HG02970 (cell line): ENCODE data around the gene INTS11.

Source experiments
- ATAC-seq: cut with Tn5 transposase; IDR thresholded peaks from one replicate; pipeline ENCODE4 v1.9.1; 2021; ENCODE audit warnings: mild to moderate bottlenecking, moderate library complexity, moderate number of reproducible peaks; ENCODE audit not compliant: unreplicated experiment, low FRiP score

Gene INTS11

GRCh38 chr1:1358433-1359271 is 34.2 kb upstream of the INTS11 start, which contains the start of gene MXRA8:
Gene MXRA8 (minus strand): TSS chr1:1358555. CDS start chr1:1358504, 51 bp downstream.
- ATAC-seq = no peak

DNA sequence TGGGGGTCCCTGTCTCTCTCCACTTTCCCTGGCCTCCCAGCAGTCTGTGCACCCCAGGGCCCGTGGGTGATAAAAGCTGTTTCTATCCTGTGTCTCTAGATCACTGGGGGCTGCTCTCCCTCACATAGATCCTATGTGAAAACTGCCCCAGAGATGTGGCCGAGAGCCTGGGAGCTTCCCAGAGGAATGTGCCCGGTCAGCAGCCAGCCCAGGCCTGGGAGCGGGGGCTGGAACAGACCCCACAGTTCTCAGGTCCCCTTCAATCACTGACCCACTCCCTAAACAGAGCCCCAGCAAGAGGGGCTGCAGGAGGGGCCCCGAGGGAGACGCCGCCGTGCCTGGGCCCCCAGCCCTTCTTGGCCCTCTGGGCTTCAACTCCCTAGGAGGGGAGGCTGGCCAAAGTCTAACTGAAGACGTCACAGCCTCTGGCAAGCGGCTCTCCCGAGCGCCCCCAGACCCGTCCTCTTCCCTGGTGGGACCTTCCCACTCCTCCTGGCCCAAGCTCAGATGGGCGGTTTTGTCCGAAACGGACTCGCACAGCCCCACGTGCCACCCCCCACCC is 33.5 kb upstream of the INTS11 start:
- no peak for ATAC-seq

GRCh38 chr1:1356796-1357401 is 32.4 kb upstream of the INTS11 start:
- ATAC-seq = no peak

- ATAC-seq = no peak
Observed at GRCh38 chr1:1356166-1356795, 31.8 kb upstream of the INTS11 start.

- ATAC-seq = no peak
Observed at GRCh38 chr1:1355416-1355815, 31.0 kb upstream of the INTS11 start.

DNA sequence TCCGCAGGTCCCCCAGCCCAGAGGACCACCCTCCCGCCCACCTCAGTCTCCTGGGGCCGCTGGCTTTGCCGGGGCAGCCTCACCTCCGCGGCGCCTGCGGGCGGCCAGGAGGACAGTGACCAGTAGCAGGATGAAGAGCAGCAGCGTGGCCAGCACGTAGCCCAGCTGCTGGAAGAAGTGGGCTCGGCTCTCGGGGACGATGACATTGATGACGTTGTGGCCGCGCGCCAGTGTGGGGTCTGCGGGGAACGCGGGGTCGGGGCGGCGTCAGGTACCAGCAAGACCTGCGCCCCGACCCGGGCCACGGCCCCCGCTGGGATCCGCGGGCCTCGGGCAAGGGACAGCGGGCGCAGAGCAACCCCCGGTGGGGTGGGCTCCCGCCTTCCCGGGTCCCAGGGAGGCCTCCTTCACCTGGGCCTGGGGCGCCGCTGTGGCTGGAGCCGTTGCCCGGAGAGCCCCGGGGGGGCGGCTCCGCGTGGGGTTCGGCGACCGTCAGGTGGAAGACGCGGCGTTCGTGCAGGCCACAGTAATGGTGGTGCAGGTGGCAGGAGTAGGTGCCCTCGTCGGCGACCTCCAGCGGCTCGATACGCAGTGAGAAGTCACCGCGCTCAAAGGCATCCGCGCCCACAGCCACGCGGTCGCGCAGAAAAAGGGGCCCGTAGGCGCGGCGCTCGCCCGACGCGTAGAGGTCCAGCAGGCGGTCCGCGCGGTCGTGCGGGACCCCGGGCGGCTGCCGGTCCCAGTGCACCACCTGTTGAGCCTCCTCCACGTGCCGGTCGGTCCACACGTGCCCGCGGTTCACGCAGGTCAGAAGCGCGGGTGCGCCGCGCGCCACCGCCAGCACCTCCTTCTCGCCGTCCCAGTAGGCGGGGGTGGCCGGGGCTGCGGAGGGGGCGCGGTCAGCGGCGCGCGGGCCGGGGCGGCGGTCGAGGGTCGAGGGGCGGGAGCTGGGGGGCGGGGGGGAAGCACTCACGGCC is 30.1 kb upstream of the INTS11 start:
- ATAC-seq = no peak

DNA sequence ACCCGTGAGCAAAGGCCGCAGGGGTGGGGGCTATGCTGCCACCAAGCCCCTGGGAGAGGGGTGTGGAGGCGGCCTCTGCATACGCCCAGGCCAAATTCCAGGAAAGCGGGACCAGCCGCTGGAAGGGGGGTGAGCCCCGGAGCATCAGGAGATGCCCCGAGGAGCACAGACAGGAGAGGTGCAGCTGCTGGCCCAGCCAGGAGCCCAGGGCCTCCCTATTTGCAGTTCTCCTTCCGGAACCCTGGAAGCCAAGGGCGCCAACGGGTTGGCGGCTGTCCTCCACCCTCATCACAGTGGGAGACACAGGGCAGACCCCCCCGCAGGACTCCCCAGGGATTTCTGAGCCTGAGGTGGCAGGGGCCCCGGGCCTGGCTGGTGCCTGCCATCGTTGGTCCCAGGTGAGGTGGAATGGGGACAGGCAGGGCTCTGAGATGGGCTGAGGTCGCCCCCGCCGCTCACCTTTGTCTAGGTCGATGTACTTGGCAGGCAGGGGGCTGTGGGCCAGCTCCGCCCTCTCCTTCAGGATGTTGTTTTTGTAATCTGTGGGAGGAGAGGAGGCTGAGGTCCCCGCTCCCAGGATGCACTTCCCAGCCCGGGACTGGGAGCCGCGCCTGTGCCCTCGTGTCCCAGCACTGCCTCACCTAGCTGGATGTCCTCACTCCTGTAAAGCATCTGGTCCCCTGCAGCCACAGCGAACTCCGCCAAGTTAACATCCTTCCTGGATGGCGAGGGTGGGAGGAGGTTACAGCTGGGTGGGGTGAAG is 29.1 kb upstream of the INTS11 start:
- no peak for ATAC-seq

GRCh38 chr1:1352786-1353388 is 28.4 kb upstream of the INTS11 start:
- no peak for ATAC-seq

GRCh38 chr1:1351511-1352427 is 27.3 kb upstream of the INTS11 start:
- no peak for ATAC-seq

GRCh38 chr1:1349256-1350012 is 25.0 kb upstream of the INTS11 start, which contains the start of gene DVL1:
Gene DVL1 (minus strand): TSS chr1:1349418. CDS start chr1:1349065, 353 bp downstream.
- ATAC-seq = peak; percentile 67

GRCh38 chr1:1348420-1349255 is 24.2 kb upstream of the INTS11 start:
- ATAC-seq = peak; percentile 34

DNA sequence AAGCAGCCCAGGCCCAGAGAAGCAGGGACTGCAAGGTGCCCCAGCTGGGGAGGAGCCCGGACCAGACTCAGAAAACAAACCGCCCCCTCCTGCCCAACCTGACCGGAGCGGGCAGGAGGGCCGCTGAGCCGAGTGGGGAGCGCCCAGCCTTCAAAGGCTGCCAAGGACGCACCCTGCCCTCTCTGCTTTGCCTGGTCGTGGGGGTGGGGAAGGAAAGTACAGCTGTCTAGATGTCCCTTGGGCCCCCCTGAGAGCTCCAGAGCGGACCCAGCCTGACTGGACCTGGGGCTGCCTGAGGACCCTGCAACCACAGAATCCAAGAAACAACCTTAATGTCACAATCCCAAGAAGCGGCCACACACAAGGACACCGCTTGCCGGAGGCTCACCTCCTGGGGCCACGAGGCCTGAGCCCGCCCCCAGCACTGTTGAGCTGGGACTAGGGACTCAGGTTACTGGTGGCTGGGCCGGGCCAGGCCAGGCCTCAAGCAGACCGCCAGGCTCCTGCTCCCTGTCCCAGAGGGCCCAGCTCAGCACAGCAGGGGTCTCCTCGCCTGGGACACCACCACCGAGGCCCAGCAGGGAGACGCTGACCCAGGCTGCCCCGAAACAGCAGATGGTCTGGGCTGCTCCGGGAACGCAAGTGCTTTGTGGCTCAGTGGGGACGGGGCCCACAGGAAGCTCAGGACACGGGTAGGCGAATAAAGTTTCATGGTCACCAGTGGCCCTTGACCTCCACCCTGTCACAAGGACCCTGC is 23.4 kb upstream of the INTS11 start:
- no peak for ATAC-seq

DNA sequence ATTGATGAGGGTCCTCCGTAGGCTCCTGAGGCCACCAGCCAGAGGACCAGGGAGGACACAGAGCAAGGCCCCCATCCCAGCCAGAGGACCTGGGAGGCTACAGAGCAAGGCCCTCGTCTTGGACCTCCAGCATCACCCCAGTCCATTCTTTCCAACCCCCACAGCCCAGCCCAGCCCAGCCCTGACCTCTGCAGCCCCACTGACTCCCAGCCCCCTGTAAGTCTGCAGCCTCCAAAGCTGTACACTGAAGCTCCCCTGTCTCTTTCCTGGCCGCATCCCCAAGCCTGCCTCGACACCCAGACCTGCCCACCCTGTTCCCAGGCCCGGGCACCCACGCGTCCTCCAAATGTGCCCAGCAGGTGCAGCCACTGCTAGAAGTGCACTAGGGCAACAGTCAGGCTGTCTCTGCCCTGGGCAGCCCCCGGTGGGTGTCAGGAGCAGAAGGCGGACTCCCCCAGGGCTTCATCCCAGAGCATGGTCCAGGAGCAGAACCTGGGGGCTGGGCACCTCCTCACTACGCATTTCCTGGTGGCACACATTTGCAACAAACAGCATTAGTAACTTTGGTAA is 22.7 kb upstream of the INTS11 start:
- ATAC-seq = no peak

GRCh38 chr1:1346501-1346890 is 22.0 kb upstream of the INTS11 start:
- no peak for ATAC-seq

GRCh38 chr1:1345860-1346500 is 21.5 kb upstream of the INTS11 start:
- ATAC-seq = no peak
